ENCODE data around the gene HBEGF. TPM values are rescaled to one million over a fixed set of nuclear protein-coding genes. Genes with fewer than 3 reads are reported as not detected.

The HBEGF gene
- total RNA-seq, 2 donors from 2014 or later: 3.2 to 7.3 TPM

GRCh38 chr5:140286424-140286823 lies 60.0 kb downstream of the HBEGF start:
- H3K27me3 Mint-ChIP-seq: no peaks in the 10 kb centered on the region
- H3K9me3 ChIP-seq (ENCODE audit: control insufficient read depth, low read length, poor library complexity, severe bottlenecking): no peaks in the 10 kb centered on the region
- DNase-seq (no peak), ATAC-seq (no peak)
- H3K27ac Mint-ChIP-seq: no peak overlapping the region
- no peak overlapping the region for H3K4me3 Mint-ChIP-seq
- H3K4me1 Mint-ChIP-seq: peaks cover 35% of the 10 kb centered on the region
- H3K36me3 Mint-ChIP-seq (ENCODE audit: low read depth): peaks cover 6% of the 10 kb centered on the region

- no peaks in the 10 kb centered on the region for H3K27me3 Mint-ChIP-seq
- H3K9me3 ChIP-seq (ENCODE audit: control insufficient read depth, low read length, poor library complexity, severe bottlenecking): no peaks in the 10 kb centered on the region
- no peak overlapping the region for H3K4me3 Mint-ChIP-seq
- peak overlapping the region; percentile 41 for H3K27ac Mint-ChIP-seq
- DNase-seq (no peak), ATAC-seq (no peak)
- peaks cover 2% of the 10 kb centered on the region for H3K36me3 Mint-ChIP-seq (ENCODE audit: low read depth)
- H3K4me1 Mint-ChIP-seq: peaks cover 16% of the 10 kb centered on the region
These were observed 62.4 kb downstream of the HBEGF start for GRCh38 chr5:140284013-140284412.

Other genes with a start within 250 kb of the HBEGF start
- gene PURA, start 232.5 kb downstream of the HBEGF start, total RNA-seq: 10 to 100 TPM in 1 of 2 donors, 1 to 10 TPM in 1; 9.0 to 10.3 TPM
- 1 to 10 TPM; 3.2 to 3.7 TPM for gene IGIP, start 220.7 kb downstream of the HBEGF start, total RNA-seq
- gene CYSTM1, start 171.4 kb downstream of the HBEGF start, total RNA-seq: 1 to 10 TPM; 7.8 to 8.8 TPM
- 10 to 100 TPM; 33.4 to 35.2 TPM for gene PFDN1, start 43.5 kb downstream of the HBEGF start, total RNA-seq
- gene SLC4A9, start 13.6 kb upstream of the HBEGF start, total RNA-seq: not detected
- gene ANKHD1, start 55.2 kb upstream of the HBEGF start, total RNA-seq: 100 to 1,000 TPM; 223 to 228 TPM
- gene EIF4EBP3, start 201.1 kb upstream of the HBEGF start, total RNA-seq: 10 to 100 TPM in 1 of 2 donors, 1 to 10 TPM in 1; 9.1 to 14.0 TPM
- 10 to 100 TPM; 29.9 to 33.2 TPM for gene SRA1, start 210.9 kb upstream of the HBEGF start, total RNA-seq
- gene APBB3, start 218.0 kb upstream of the HBEGF start, total RNA-seq: 10 to 100 TPM; 47.5 to 59.0 TPM
- gene SLC35A4, start 218.2 kb upstream of the HBEGF start, total RNA-seq: 10 to 100 TPM; 43.2 to 45.0 TPM

All from T-helper 17 cell (primary cell).